Measurements from ENCODE around the gene MEI1. TPM values are rescaled to one million over a fixed set of nuclear protein-coding genes. Genes with fewer than 3 reads are reported as not detected.
A peak's percentile ranks its signal among the peaks of the same experiment; 100 is the strongest.

MEI1 gene
- total RNA-seq, 4 donors from 2014 or later: 0.29 TPM; not detected in 3

GRCh38 chr22:41776381-41776780 lies 77.1 kb downstream of the MEI1 start:
- TF ChIP-seq CTCF (IDR thresholded peaks at IDR 0.05 in 4 of 5, conservative IDR thresholded peaks at IDR 0.05 in 1 of 5) (no peak), POLR2A (IDR thresholded peaks at IDR 0.05) (no peak)
- Histone ChIP-seq H3K36me3 (no peaks in the 10 kb centered on the region), H3K27ac (no peak overlapping the region), H3K4me3 (no peak overlapping the region), H3K9me3 (no peaks in the 10 kb centered on the region), H3K4me1 (no peaks in the 10 kb centered on the region), H3K27me3 (no peaks in the 10 kb centered on the region)
- ATAC-seq (no peak), DNase-seq (no peak)
- intact Hi-C loops (cut with DNase I; ENCODE audit: low total_unique reads) (no loop called here), in situ Hi-C loops (cut with MboI; ENCODE audit: low sequenced_read_pairs in 4 of 4) (no loop called here)

DNA sequence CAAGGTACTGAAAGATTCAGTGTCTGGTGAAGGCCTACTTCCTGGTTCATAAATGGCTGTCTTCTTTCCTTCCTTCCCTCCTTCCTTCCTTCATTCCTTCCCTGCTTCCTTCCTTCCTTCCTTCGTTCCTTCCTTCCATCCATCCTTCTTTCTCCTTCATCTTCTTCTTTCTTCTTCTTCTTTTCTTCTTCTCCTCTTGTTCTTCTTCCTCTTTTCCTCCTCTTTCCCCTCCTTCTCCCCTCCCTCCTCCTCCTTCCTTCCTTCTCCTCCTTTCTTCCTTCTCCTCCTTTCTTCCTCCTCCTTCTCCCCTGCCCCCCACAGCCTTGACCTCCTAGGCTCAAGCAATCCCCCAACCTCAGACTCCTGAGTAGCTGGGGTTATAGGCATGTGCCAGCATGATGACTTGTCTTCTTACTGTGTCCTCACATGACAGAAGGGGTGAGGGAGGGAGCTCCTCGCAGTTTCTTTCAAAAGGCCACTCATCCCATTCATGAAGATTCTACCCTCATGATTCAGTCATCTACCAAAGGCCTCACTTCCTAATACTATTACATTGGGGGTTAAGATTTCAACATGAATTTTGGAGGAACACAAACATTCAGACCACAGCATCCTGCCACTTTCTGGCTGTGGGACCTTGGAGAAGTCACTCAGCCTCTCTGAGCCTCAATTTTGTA lies 78.6 kb downstream of the MEI1 start:
- Histone ChIP-seq H3K4me1 (no peaks in the 10 kb centered on the region), H3K27me3 (no peaks in the 10 kb centered on the region), H3K4me3 (no peak overlapping the region), H3K9me3 (no peaks in the 10 kb centered on the region), H3K27ac (no peak overlapping the region), H3K36me3 (no peaks in the 10 kb centered on the region)
- no peak for TF ChIP-seq POLR2A (IDR thresholded peaks at IDR 0.05)
- in situ Hi-C loops (cut with MboI; ENCODE audit: low sequenced_read_pairs in 4 of 4) (no loop called here), intact Hi-C loops (cut with DNase I; ENCODE audit: low total_unique reads) (no loop called here)
- no peak for ATAC-seq
- no peak for DNase-seq

- no peak for DNase-seq
- no peaks in the 10 kb centered on the region for H3K27me3 ChIP-seq
- no peaks in the 10 kb centered on the region for H3K4me1 ChIP-seq
- H3K27ac ChIP-seq: no peak overlapping the region
- in situ Hi-C loops (cut with MboI; ENCODE audit: low sequenced_read_pairs in 4 of 4) (no loop called here), intact Hi-C loops (cut with DNase I; ENCODE audit: low total_unique reads) (loop anchor here (10.0 kb wide), 1 partner anchor 545 kb away; no protein-coding TSS in a partner anchor)
- ATAC-seq: no peak
- TF ChIP-seq POLR2A (IDR thresholded peaks at IDR 0.05): no peak
- no peak for TF ChIP-seq CTCF (IDR thresholded peaks at IDR 0.05 in 4 of 5, conservative IDR thresholded peaks at IDR 0.05 in 1 of 5)
- H3K4me3 ChIP-seq: no peak overlapping the region
- no peaks in the 10 kb centered on the region for H3K36me3 ChIP-seq
- no peaks in the 10 kb centered on the region for H3K9me3 ChIP-seq
Observed at GRCh38 chr22:41779929-41780505, 80.7 kb downstream of the MEI1 start.

- no peaks in the 10 kb centered on the region for H3K4me1 ChIP-seq
- peak; percentile 20 to 65 for DNase-seq
- H3K9me3 ChIP-seq: no peaks in the 10 kb centered on the region
- no peaks in the 10 kb centered on the region for H3K27me3 ChIP-seq
- peak overlapping the region in 1 of 4 donors; percentile 11 for H3K4me3 ChIP-seq
- no peak overlapping the region for H3K27ac ChIP-seq
- no peaks in the 10 kb centered on the region for H3K36me3 ChIP-seq
- intact Hi-C loops (cut with DNase I; ENCODE audit: low total_unique reads) (loop anchor here (10.0 kb wide), 1 partner anchor 544 kb away; no protein-coding TSS in a partner anchor), in situ Hi-C loops (cut with MboI; ENCODE audit: low sequenced_read_pairs in 4 of 4) (no loop called here)
- ATAC-seq: peak in 1 of 2 donors; percentile 58
- TF ChIP-seq POLR2A (IDR thresholded peaks at IDR 0.05) (no peak), CTCF (IDR thresholded peaks at IDR 0.05 in 4 of 5, conservative IDR thresholded peaks at IDR 0.05 in 1 of 5) (no peak)
Observed at GRCh38 chr22:41780746-41781505, 81.6 kb downstream of the MEI1 start.

- Histone ChIP-seq H3K36me3 (no peaks in the 10 kb centered on the region), H3K4me1 (no peaks in the 10 kb centered on the region), H3K27me3 (no peaks in the 10 kb centered on the region), H3K4me3 (peak overlapping the region in 1 of 4 donors; percentile 11), H3K27ac (no peak overlapping the region), H3K9me3 (no peaks in the 10 kb centered on the region)
- DNase-seq: no peak
- ATAC-seq: no peak
- in situ Hi-C loops (cut with MboI; ENCODE audit: low sequenced_read_pairs in 4 of 4) (no loop called here), intact Hi-C loops (cut with DNase I; ENCODE audit: low total_unique reads) (loop anchor here (10.0 kb wide), 1 partner anchor 543 kb away; no protein-coding TSS in a partner anchor)
- TF ChIP-seq POLR2A (IDR thresholded peaks at IDR 0.05): no peak
- TF ChIP-seq CTCF (IDR thresholded peaks at IDR 0.05 in 4 of 5, conservative IDR thresholded peaks at IDR 0.05 in 1 of 5): no peak
Observed at GRCh38 chr22:41781507-41781906, 82.2 kb downstream of the MEI1 start.

All from gastrocnemius medialis (tissue), 4 donors.